ENCODE results near the gene ADGRA1. TPM values are rescaled to one million over a fixed set of nuclear protein-coding genes. Genes with fewer than 3 reads are reported as not detected.

ADGRA1 gene, protein sequence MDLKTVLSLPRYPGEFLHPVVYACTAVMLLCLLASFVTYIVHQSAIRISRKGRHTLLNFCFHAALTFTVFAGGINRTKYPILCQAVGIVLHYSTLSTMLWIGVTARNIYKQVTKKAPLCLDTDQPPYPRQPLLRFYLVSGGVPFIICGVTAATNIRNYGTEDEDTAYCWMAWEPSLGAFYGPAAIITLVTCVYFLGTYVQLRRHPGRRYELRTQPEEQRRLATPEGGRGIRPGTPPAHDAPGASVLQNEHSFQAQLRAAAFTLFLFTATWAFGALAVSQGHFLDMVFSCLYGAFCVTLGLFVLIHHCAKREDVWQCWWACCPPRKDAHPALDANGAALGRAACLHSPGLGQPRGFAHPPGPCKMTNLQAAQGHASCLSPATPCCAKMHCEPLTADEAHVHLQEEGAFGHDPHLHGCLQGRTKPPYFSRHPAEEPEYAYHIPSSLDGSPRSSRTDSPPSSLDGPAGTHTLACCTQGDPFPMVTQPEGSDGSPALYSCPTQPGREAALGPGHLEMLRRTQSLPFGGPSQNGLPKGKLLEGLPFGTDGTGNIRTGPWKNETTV
- not detected in 2 replicates for total RNA-seq

DNA sequence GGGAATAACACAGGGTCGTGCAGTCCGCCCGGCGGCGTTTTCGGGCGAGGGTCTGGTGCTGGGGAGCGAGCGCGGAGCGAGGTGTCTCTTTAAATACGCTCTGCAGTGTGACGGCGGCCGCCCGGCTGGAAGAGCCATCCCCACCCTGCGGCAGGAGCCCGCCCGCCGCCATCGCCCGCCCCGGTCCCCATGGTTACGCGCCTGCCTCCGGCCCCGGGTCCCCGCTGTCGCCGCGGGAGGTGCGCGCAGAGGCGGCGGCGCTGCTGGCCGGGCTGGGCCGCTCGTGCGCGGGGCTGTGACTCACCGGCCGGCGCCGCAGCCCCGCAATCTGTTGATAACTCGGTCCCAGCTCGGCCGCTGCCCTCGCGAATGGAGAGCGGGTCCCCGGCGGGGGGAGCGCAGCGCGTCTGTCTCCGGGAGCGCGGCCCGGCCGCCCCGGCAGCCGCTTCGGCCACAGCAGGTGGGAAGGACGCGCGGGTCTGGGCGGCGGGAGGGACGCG is at the start of gene ADGRA1:
TSS of gene ADGRA1 (plus strand) at position 246 of the 500 bp plus-strand sequence. CDS start 986 bp downstream, outside the sequence.

DNA sequence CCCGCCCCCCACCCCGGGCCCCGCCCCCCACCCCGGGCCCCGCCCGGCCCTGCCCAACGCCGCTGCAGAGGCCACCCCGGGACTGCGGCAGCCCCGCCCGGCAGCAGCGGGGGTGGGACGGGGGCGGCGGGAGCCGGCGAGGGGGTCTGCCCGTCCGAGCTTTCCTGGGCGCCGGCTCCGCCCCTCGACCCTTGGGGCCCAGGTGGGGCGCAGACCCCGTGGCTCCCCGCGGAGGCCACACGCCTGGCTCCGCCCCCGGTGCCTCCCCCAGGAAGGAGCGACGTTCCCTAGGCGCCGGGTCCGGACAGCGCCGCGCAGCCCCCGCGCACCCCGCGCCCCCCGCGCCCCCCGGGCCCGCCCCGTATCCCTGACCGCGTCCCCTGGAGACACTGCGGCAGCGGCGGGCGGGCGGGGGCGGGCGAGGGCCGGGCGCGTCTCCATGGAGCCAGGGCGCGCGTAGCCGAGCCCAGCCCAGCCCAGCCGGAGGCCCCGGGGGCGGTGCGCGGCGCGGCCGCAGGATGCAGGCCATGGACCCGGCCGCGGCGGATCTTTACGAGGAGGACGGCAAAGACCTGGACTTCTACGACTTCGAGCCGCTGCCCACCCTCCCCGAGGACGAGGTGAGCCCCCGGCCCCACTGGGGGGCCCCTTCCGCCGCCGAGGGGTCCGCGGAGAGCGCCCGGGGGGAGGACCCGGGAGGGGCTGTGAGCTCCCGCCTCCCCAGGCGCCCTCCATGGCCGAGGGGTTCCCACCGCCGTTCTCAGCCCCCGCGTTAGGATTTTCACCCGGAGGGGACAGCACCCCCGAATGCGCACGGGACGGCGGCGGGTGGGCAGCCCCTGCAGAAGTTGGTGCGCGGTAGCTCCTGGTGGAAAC is 72.5 kb downstream of the ADGRA1 start, which contains the start of gene KNDC1:
TSS of gene KNDC1 (plus strand) at position 270 of the 876 bp plus-strand sequence. CDS start at position 519, 249 bp downstream.

Other genes starting within 250 kb of the ADGRA1 start
- gene CFAP46, start 145.4 kb upstream of the ADGRA1 start, total RNA-seq, result 0.53 and 0.86 TPM in 2 replicates
- 0.58 and 2.7 TPM in 2 replicates for gene KNDC1, start 72.3 kb downstream of the ADGRA1 start, total RNA-seq
- not detected in 2 replicates for gene UTF1, start 142.3 kb downstream of the ADGRA1 start, total RNA-seq
- gene VENTX, start 149.9 kb downstream of the ADGRA1 start, total RNA-seq, result not detected in 2 replicates
- gene ADAM8, start 188.9 kb downstream of the ADGRA1 start, total RNA-seq, result 5.0 and 22.2 TPM in 2 replicates
- 60.3 and 67.0 TPM in 2 replicates for gene TUBGCP2, start 220.9 kb downstream of the ADGRA1 start, total RNA-seq
- 30.6 and 37.9 TPM in 2 replicates for gene ZNF511, start 221.0 kb downstream of the ADGRA1 start, total RNA-seq
- not detected in 2 replicates for gene CALY, start 249.0 kb downstream of the ADGRA1 start, total RNA-seq

Measured in myometrial cell (primary cell).